ENCODE data around the gene AOPEP.
A peak's percentile ranks its signal among the peaks of the same experiment; 100 is the strongest.
"Not testable (repeated sequence)": the region's sequence is repeated elsewhere in the genome, so short reads cannot be mapped to it uniquely, and the experiment has no call there.

AOPEP gene

DNA sequence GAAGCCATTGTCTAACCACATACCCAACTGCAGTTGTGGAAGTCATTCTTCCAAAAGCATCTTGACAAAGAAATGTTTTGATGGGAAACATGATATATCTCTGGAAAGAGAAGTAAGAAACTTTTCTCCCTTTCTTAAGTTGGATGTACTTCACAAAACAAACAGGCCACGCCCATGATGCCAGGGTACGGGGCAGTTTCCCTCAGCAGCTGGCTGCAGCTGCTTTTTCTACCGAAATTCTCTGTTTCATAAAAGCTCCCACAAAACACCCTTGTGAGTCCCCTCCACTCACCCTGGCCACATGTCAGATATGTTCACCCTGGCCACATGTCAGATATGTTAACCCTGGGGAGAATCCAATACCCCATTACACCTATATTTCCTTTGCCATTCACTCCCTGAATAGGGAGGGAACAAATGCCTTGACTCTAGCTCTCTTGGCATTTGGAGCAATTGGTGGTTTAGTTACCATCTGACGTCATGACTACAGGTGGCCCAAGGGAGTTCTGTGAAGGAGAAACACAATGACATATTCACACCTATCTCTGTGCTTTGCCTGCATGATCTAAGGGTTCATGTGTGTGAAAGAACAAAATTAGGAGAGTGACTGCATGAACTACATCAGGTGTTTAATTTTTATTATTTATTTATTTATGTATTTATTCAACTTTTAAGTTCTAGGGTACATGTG, 103.0 kb downstream of the AOPEP start:
- Histone ChIP-seq H2AFZ (ENCODE audit: low read length) (no peak overlapping the region), H3K9me3 (ENCODE audit: low read length) (no peaks in the 10 kb centered on the region), H3K9ac (ENCODE audit: low read length) (no peak overlapping the region), H3K27me3 (ENCODE audit: insufficient read depth, low read length) (no peaks in the 10 kb centered on the region), H3K27ac (ENCODE audit: low read depth, low read length, poor library complexity, severe bottlenecking) (peak overlapping the region; percentile 40), H3K36me3 (ENCODE audit: insufficient read depth, low read length) (peaks cover 22% of the 10 kb centered on the region), H3K4me2 (ENCODE audit: low read length) (no peak overlapping the region), H4K20me1 (ENCODE audit: insufficient read depth, low read length) (no peaks in the 10 kb centered on the region), H3K4me1 (ENCODE audit: insufficient read depth, low read length, severe bottlenecking) (peaks cover 11% of the 10 kb centered on the region), H3K4me3 (ENCODE audit: low read depth, low read length, poor library complexity, severe bottlenecking) (no peak overlapping the region), H3F3A (ENCODE audit: insufficient read depth, low read length) (no peaks in the 10 kb centered on the region), H3K9me2 (ENCODE audit: low read depth, low read length) (no peaks in the 10 kb centered on the region), H3K79me2 (ENCODE audit: insufficient read depth, low read length) (no peaks in the 10 kb centered on the region)
- TF ChIP-seq EZH2 (IDR thresholded peaks at IDR 0.05; ENCODE audit: borderline replicate concordance, low read length) = no peak
- TF ChIP-seq, protein P1, sequence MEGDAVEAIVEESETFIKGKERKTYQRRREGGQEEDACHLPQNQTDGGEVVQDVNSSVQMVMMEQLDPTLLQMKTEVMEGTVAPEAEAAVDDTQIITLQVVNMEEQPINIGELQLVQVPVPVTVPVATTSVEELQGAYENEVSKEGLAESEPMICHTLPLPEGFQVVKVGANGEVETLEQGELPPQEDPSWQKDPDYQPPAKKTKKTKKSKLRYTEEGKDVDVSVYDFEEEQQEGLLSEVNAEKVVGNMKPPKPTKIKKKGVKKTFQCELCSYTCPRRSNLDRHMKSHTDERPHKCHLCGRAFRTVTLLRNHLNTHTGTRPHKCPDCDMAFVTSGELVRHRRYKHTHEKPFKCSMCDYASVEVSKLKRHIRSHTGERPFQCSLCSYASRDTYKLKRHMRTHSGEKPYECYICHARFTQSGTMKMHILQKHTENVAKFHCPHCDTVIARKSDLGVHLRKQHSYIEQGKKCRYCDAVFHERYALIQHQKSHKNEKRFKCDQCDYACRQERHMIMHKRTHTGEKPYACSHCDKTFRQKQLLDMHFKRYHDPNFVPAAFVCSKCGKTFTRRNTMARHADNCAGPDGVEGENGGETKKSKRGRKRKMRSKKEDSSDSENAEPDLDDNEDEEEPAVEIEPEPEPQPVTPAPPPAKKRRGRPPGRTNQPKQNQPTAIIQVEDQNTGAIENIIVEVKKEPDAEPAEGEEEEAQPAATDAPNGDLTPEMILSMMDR (IDR thresholded peaks at IDR 0.05; ENCODE audit: low read length) = no peak

GRCh38 chr9:94830071-94830604, 103.6 kb downstream of the AOPEP start:
- Histone ChIP-seq H3K4me1 (ENCODE audit: insufficient read depth, low read length, severe bottlenecking) (peaks cover 13% of the 10 kb centered on the region), H3K36me3 (ENCODE audit: insufficient read depth, low read length) (peaks cover 22% of the 10 kb centered on the region)
- H3K79me2 ChIP-seq (ENCODE audit: insufficient read depth, low read length); H3K9me2 ChIP-seq (ENCODE audit: low read depth, low read length); H3F3A ChIP-seq (ENCODE audit: insufficient read depth, low read length); H3K27me3 ChIP-seq (ENCODE audit: insufficient read depth, low read length); H4K20me1 ChIP-seq (ENCODE audit: insufficient read depth, low read length); H2AFZ ChIP-seq (ENCODE audit: low read length); H3K4me3 ChIP-seq (ENCODE audit: low read depth, low read length, poor library complexity, severe bottlenecking); H3K4me2 ChIP-seq (ENCODE audit: low read length); H3K9ac ChIP-seq (ENCODE audit: low read length); H3K27ac ChIP-seq (ENCODE audit: low read depth, low read length, poor library complexity, severe bottlenecking); H3K9me3 ChIP-seq (ENCODE audit: low read length): not testable (repeated sequence)

- no peak overlapping the region for H3K4me3 ChIP-seq (ENCODE audit: low read depth, low read length, poor library complexity, severe bottlenecking)
- H3K4me1 ChIP-seq (ENCODE audit: insufficient read depth, low read length, severe bottlenecking) = peaks cover 15% of the 10 kb centered on the region
- no peaks in the 10 kb centered on the region for H3F3A ChIP-seq (ENCODE audit: insufficient read depth, low read length)
- H3K36me3 ChIP-seq (ENCODE audit: insufficient read depth, low read length) = peaks cover 14% of the 10 kb centered on the region
- no peak overlapping the region for H3K27ac ChIP-seq (ENCODE audit: low read depth, low read length, poor library complexity, severe bottlenecking)
- H3K79me2 ChIP-seq (ENCODE audit: insufficient read depth, low read length) = no peaks in the 10 kb centered on the region
- no peaks in the 10 kb centered on the region for H3K9me2 ChIP-seq (ENCODE audit: low read depth, low read length)
- no peak overlapping the region for H3K9ac ChIP-seq (ENCODE audit: low read length)
- no peaks in the 10 kb centered on the region for H3K27me3 ChIP-seq (ENCODE audit: insufficient read depth, low read length)
- TF ChIP-seq EZH2 (IDR thresholded peaks at IDR 0.05; ENCODE audit: borderline replicate concordance, low read length) = no peak
- TF ChIP-seq, protein P1 (IDR thresholded peaks at IDR 0.05; ENCODE audit: low read length) = no peak
- no peaks in the 10 kb centered on the region for H4K20me1 ChIP-seq (ENCODE audit: insufficient read depth, low read length)
- H3K4me2 ChIP-seq (ENCODE audit: low read length) = no peak overlapping the region
- no peak overlapping the region for H2AFZ ChIP-seq (ENCODE audit: low read length)
- no peaks in the 10 kb centered on the region for H3K9me3 ChIP-seq (ENCODE audit: low read length)
Measured at GRCh38 chr9:94833802-94834201, 107.3 kb downstream of the AOPEP start.

DNA sequence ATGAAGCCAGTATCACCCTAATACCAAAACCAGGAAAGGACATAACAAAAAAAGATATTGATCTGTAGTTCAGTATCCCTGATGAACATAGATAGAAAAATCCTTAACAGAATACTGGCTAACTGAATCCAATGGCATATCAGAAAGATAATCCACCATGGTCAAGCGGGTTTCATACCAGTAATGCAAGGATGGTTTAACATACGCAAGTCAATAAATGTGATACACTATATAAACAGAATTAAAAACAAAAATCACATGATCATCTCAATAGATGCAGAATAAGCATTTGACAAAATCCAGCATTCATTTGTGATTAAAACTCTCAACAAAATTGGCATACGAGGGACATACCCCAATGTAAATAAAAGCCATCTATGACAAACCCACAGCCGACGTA, 110.9 kb downstream of the AOPEP start:
- TF ChIP-seq, protein P1 (IDR thresholded peaks at IDR 0.05; ENCODE audit: low read length) = no peak
- no peak for TF ChIP-seq EZH2 (IDR thresholded peaks at IDR 0.05; ENCODE audit: borderline replicate concordance, low read length)
- Histone ChIP-seq H3K27me3 (ENCODE audit: insufficient read depth, low read length) (no peaks in the 10 kb centered on the region), H2AFZ (ENCODE audit: low read length) (no peak overlapping the region), H3K4me2 (ENCODE audit: low read length) (no peak overlapping the region), H3K36me3 (ENCODE audit: insufficient read depth, low read length) (peaks cover under 1% of the 10 kb centered on the region), H3K27ac (ENCODE audit: low read depth, low read length, poor library complexity, severe bottlenecking) (no peak overlapping the region), H3K79me2 (ENCODE audit: insufficient read depth, low read length) (no peaks in the 10 kb centered on the region), H3K9ac (ENCODE audit: low read length) (no peak overlapping the region), H3K9me3 (ENCODE audit: low read length) (no peaks in the 10 kb centered on the region), H3K4me1 (ENCODE audit: insufficient read depth, low read length, severe bottlenecking) (peaks cover 8% of the 10 kb centered on the region), H3K4me3 (ENCODE audit: low read depth, low read length, poor library complexity, severe bottlenecking) (no peak overlapping the region), H3K9me2 (ENCODE audit: low read depth, low read length) (no peaks in the 10 kb centered on the region), H4K20me1 (ENCODE audit: insufficient read depth, low read length) (no peaks in the 10 kb centered on the region), H3F3A (ENCODE audit: insufficient read depth, low read length) (no peaks in the 10 kb centered on the region)

Measured in OCI-LY1 (cell line).